T-helper 22 cell (primary cell): Measurements from ENCODE around the gene TBC1D10A.

Source experiments
- DNase-seq: peaks from one replicate; pipeline ENCODE4 v3.0.0-alpha.2; 2020; ENCODE audit warnings: low read depth

TBC1D10A gene

GRCh38 chr22:30285846-30286200, 40.9 kb downstream of the TBC1D10A start:
- DNase-seq: no peak

DNA sequence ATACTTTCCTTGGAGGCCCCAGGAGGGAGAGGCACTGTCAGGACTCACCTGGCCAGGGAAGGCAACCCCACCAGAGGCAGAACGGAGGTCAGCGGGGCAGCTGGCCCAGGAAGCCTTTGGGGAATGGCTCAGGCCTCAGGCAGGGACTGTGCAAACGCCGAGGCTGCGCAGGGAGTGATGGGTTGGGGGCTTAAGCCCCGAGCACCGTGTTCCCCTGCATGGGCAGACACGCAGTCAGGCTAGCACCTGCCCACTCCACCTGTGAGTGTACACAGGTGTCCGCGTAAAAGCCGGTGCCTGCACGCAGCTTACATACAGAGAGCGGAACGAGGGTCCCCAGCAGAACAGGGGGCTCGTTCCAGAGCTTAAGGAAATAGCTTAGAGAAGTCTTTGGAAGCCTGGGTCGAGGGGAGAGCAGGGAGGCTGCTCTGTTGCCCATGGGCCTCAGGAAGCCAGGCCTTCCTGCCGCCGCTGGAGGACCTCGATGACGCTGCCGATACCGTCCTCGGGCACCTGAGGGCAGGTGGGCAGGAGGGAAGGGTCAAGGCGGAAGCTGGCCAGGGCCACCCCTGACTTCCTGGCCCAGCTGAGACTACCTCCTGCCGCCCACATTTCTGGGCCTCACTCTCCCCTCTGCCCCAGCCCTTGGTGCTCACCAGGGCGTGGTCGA, 41.4 kb downstream of the TBC1D10A start:
- DNase-seq: no peak

DNA sequence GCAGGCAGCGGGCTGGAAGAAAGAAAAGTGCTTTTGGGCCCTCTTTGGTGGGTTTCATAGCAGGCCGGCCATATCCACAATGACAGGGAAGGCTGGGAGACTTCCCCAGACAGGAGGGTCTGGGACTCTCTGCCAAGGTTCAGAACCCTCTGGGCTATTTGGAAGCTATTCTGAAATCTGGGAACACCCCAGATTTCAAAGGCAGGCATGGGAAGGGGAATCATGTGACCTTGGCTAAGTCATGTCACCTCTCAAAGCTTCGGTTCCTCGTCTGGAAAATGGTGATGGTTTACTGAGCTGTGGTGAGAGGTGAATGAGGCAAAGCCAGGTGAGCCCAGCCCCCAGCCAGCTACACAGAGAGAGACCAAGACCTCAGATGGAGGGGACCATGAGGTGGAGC, 42.1 kb downstream of the TBC1D10A start:
- no peak for DNase-seq

- no peak for DNase-seq
These were observed 42.6 kb downstream of the TBC1D10A start for GRCh38 chr22:30284172-30284571.

DNA sequence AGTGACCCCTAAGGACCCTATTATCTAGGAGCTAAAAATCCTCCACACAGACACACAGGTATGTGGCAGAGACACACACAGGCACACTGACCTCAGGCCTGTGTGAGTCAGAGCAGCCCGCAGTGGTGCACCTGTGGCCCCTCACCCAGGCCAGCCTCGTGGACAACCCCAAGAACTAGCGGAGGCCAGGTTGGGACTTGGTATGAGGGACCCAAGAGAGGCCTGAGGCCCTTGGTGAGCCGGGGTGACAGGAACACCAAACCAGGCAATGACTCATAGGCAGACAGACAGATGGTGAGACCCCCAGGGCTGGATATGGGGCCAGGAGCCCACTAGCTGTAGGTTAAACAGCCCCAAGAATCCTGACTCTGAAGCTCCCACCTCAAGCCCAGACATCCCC, 43.4 kb downstream of the TBC1D10A start:
- DNase-seq: no peak

DNA sequence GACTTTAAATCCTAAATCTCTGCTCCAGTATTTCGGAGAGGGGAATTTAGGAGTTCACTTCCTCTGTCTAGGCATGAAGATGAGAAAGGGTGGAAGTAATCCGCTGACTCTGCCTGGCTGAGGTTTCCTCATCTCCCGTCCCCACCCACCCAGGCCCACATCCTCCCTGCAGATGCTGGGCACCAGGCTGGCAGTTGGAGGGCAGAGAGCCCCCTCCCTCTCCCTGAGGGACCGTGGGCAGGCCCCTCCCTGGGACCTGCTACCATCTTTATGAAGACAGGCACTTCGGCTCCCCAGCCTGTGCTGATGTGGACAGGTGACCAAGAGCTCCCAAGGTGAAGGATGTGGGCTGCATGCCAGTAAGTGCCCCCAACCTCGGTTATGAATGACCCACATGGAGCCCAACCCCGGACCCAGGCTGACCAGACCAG, 44.1 kb downstream of the TBC1D10A start:
- no peak for DNase-seq

DNA sequence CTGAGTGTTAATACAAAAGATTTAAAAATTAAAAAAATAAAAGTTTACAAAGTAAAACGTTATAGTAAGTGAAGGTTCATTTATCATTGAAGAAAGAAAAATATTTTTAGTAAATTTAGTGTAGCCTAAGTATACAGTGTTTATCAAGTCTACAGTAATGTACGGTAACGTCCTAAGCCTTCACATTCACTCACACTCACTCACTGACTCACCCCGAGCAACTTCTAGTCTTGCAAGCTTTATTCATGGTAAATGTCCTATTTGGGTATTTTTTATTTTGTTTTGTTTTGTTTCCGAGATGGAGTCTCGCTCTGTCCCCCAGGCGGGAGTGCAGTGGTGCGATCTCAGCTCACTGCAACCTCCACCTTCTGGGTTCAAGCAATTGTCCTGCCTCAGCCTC, 46.2 kb downstream of the TBC1D10A start:
- no peak for DNase-seq

DNA sequence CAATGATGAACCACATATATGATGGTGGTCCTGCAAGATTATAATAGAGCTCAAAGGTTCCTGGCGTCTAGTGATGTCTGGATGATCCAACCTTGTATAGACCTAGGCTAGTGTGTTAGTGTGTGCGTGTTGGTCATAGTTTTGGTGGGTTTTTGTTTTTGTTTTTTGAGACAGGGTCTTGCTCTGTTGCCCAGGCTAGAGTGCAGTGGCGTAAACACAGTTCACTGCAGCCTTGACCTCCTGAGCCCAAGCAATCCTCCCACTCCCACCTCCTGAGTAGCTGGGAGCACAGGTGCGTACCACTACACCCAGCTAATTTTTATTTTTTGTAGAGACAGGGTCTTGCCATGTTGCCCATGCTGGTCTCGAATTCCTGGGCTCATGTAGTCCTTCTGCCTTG, 46.8 kb downstream of the TBC1D10A start:
- DNase-seq: no peak

DNA sequence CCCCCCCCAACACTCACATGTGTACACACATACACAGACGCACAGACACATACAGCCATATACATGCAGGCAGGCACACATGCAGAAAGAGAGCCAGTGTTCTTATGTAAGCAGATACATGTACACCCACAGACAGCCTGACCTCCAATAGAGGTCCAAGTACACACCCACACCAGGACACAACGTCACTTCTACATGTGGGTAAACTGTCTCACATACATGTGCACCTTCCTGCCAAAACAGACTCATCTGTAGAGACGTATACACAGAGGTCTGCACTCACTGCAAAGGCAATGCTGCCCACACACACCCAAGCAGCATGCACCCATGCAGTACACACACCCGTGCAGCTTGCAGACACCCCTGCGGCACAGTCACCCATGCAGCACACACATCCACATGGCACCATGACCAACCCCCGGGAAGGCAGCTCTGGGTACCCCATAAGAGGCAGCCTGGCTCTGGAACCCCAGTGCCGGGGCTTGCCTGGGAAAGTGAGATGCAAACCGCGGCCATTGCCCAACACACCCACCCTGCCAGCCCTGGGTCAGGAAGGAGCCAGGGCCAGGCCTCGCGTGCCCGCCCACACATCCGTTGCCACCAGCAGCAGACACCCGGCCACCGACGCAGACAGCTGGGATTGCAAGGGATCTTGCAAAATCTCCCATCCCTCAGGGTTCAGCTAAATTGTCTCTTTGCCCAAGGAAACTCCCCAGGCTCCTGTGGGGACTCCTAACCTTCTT, 47.5 kb downstream of the TBC1D10A start:
- no peak for DNase-seq

GRCh38 chr22:30277547-30278344, 49.0 kb downstream of the TBC1D10A start:
- no peak for DNase-seq

GRCh38 chr22:30276039-30276438, 50.7 kb downstream of the TBC1D10A start:
- DNase-seq: no peak

- no peak for DNase-seq
These were observed 51.1 kb downstream of the TBC1D10A start for GRCh38 chr22:30275625-30276024.

- DNase-seq: no peak
These were observed 52.3 kb downstream of the TBC1D10A start for GRCh38 chr22:30274437-30274812.

DNA sequence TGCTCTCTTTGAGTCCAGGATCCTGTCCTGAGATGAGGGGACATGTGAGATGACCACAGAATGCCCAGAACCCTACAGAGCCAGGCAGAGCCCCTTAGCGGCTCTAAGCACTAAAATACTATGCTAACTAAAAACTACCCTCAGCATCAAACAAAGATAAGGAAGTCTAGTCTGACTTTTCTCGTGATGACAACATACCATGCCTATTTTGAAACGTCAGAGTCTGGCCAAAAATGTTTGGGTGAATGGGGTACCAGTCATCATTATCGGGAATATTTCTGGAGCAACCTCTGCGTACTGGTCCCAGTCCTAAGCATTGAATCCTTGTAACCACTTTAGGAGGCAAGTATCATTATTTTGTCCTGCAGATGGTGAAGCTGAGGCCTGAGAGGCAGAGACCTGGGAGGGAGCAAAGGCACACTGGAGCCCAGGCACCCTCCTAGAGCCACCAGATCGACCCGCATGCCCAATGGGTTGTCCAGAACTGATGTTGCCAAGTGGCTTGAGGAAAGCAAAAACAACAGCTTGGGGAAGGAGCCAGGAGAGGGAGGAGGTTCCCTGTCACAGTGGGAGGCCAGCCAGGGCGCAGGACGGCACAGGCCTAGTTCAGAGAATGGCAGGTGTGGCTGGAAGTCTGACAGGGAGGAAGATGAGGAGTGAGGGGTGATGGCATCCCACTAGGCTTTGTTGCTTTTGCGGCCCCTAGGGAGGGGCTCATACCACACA, 52.9 kb downstream of the TBC1D10A start:
- no peak for DNase-seq

DNA sequence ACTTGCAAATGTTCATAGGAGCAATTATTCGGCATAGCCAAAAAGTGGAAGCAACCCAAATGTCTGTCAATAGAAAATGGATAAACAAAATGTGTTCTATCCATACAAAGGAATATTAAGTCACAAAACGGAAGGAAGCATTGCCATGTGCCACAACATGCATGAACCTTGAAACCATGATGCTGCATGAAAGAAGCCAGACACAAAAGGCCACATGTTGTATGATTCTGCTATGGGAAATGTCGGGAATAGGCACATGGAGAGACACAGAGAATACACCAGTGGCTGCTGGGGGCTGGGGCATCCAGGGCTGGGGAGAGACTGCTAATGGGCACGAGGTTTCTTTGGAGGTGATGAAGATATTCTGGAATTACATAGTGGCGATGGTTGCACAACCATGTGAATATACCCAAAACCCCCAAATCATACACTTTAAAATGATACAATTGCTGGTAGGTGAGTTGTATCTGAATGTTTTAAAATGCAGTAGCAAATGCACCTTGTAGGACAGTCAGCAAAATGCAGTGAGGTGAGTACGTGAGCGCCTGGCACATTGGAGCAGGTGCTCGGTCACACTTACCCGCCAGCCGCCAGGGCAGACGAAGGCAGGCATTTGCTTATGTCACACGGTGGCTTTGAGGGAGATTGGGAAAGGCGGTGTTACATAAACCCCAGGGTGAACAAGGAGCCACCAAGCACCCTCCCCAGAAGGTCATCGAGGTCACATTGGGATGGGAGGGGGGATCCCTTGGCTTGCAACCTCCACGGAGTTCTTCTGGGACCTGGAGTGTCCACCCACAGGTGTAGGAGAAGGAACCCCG, 53.8 kb downstream of the TBC1D10A start:
- no peak for DNase-seq

GRCh38 chr22:30270832-30271231, 55.9 kb downstream of the TBC1D10A start:
- DNase-seq: no peak

- no peak for DNase-seq
These were observed 58.4 kb downstream of the TBC1D10A start for GRCh38 chr22:30268331-30268730.

DNA sequence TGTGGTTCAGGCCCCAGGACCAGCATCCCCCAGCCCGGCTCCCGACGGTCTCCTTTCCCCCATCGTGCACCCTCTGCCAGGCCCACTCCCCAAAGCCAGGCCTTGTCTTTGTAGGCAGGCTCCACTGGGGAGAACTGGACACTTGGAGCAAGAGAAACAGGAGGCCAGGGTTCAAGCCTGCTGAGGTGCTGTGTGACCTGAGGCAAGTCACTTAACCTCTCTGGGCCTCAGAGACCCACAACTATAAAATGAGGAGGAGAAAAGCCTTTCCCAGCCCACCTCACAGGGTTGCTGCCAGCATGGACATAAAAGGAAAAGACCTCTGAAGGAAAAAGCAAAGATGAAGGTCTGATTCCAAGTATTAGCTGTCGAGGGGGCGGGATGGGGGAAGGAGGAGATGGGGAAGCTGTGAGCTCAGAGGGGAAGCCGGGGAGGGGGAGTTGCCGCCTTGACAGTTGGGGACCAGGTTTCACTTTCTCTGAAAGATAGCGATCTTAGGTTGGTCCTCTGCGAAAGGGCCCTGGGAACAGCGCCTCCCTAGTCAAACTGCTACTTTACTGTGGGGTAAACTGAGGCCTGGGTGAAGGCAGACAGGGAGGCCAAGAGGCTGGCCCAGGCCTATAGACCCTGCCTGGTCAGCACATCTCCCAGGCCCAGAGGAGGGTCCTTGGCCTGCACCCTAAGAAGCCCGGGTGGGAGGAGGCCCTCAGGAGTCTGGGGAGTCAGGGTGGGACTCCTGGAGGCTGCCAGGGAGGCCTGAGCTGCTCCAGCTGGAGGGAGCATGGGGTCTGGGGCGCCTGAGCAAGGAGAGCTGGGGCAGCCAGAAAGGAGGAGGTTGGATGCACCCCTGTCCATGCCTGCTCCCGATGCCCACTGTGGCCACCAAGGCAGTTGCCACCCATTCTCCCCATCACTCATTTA, 59.1 kb downstream of the TBC1D10A start:
- DNase-seq: peak; percentile 39

DNA sequence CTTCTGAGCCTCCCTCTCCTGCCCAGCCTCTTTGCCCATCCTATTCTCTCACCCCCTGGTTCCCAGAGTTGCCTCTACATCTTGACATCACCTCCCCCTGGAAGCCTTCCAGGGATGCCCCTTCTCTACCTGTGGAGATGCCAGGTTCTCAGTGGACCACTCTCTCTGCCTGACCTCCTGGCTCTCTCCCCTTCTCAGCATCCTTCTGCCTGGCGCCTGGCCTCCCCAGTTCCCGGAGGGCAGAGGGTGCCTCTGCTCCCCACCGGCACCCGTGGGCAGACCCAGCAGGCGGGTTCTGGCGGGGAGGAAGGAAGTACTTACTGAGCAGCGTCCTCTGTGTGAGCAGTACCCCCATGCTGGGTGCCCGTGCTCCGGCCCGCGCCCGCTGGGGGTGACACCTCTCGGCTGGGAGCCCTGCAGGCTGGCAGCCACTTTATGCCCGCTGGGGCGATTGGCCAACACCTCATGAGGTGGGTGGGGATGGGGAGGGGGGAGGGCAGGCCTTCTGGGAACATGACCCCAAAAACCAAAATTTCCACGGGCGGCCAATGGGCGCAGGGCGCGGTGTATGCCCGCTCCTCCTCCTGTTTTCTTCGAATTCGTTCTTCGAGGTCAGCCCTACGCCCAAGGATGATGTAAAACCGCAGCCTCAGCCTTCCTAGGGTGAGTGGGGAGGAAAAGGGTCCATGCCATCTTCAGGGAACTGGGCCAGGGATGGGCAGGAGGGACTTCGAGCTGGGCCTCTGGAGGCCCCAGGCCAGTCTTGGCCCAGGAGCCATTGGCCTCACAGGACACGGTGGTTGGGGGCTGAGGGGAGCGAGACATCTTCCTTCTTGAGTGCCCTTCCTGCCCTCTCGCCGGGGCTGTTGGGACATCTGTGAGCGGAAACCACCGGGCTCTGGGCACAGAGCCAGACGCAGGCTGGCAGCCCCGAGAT, 60.0 kb downstream of the TBC1D10A start, which contains the start of gene OSM:
TSS of gene OSM (minus strand) at position 407 of the 937 bp plus-strand sequence. CDS start at position 355, 52 bp downstream.
- DNase-seq: peak; percentile 54
